K562 (cell line): Measurements from ENCODE around the gene BRPF1. TPM values are rescaled to one million over a fixed set of nuclear protein-coding genes. Genes with fewer than 3 reads are reported as not detected.

Experiments used
- ATAC-seq: fragments of 200-7000 bp; cut with Tn5 transposase; 3 replicates; pipeline ENCODE4 v1.9.1; 2020; ENCODE audit warnings: moderate library complexity
- BruUV-seq: library from RNA; stranded (reverse); fragments of 400-500 nt; replicated peaks from 2 replicates; lab custom pipeline; 2021; lab: Mats Ljungman, UMichigan
- CTCF ChIA-PET: fragments of 300-600 bp; formaldehyde crosslinking; extraction: SDS; loops from one replicate; lab custom pipeline; 2021; ENCODE audit warnings: low intra/inter-chr PET ratio; lab: Yijun Ruan, JAX
- POLR2A ChIA-PET: fragments of 300-600, 350-650 bp; sonication (Branson Sonifier 250); formaldehyde crosslinking; extraction: SDS; loops from one replicate; lab custom pipeline; 2021; ENCODE audit warnings: antibody characterized with exemption, inconsistent platforms; lab: Yijun Ruan, JAX
- DNase-seq, 4 experiments: peaks; one replicate each; pipeline versions ENCODE4 v3.0.0 to v3.0.0-alpha.2; 2011 to 2018; ENCODE audit warnings: low spot score in 3 of 4, mixed read lengths in 3 of 4; ENCODE audit errors: extremely low read depth in 1 of 4
- FAIRE-seq: peaks from 2 replicates; lab custom pipeline; 2011; peaks lifted over from hg19 to GRCh38; lab: Jason Lieb, UNC
- H2AFZ ChIP-seq: 2 replicates; pipeline ENCODE4 v1.6.0; 2011; ENCODE audit warnings: low read depth, low read length, control low read depth, inconsistent platforms
- H3K27ac ChIP-seq: fragments of 200-600 bp; 3 replicates; pipeline ENCODE4 v1.8.0; 2011; ENCODE audit warnings: low read depth, mild to moderate bottlenecking, control low read depth, inconsistent platforms, low read length, moderate library complexity, mixed read lengths; ENCODE audit errors: extremely low read depth
- H3K27me3 ChIP-seq, 2 experiments: fragments of 300-600 bp in 1 of 2; 2 replicates in 1 of 2; 3 replicates in 1 of 2; pipeline versions ENCODE4 v1.6.0 to v1.8.0; 2011; ENCODE audit warnings: inconsistent platforms in 2 of 2, low read length in 2 of 2, mild to moderate bottlenecking in 1 of 2, mixed read lengths in 1 of 2, moderate library complexity in 1 of 2; ENCODE audit not compliant: control insufficient read depth in 2 of 2, insufficient read depth in 2 of 2
- H3K36me3 ChIP-seq: fragments of 300-600 bp; 3 replicates; pipeline ENCODE4 v1.8.0; 2011; ENCODE audit warnings: mild to moderate bottlenecking, low read length, inconsistent platforms; ENCODE audit not compliant: control insufficient read depth, insufficient read depth
- H3K4me1 ChIP-seq, 2 experiments: fragments of 200-600 bp in 1 of 2; replicated peaks in 1 of 2; 2 replicates in 1 of 2; 3 replicates in 1 of 2; pipeline versions ENCODE4 v1.5.1 to v1.8.0; 2011; ENCODE audit warnings: inconsistent platforms in 2 of 2, low read length in 2 of 2, mild to moderate bottlenecking in 1 of 2, mixed read lengths in 1 of 2, moderate library complexity in 1 of 2; ENCODE audit not compliant: control insufficient read depth in 2 of 2, insufficient read depth in 2 of 2
- H3K4me2 ChIP-seq: 2 replicates; pipeline ENCODE4 v1.6.1; 2011; ENCODE audit warnings: low read length, control low read depth, inconsistent platforms, mixed read lengths; ENCODE audit not compliant: insufficient read depth
- H3K4me3 ChIP-seq: fragments of 200-600 bp; sonication (generic), shearing (Covaris generic); 2 replicates; pipeline ENCODE4 v1.5.1; 2016; ENCODE audit warnings: control low read depth, inconsistent platforms
- H3K79me2 ChIP-seq: fragments of 200-600 bp; 3 replicates; pipeline ENCODE4 v1.8.0; 2011; ENCODE audit warnings: low read length, inconsistent platforms; ENCODE audit not compliant: control insufficient read depth, insufficient read depth
- H3K9ac ChIP-seq, 2 experiments: 2 replicates each; pipeline versions ENCODE4 v1.6.0 to v1.6.1; 2011; ENCODE audit warnings: low read depth in 2 of 2, low read length in 2 of 2, control low read depth in 1 of 2, inconsistent platforms in 1 of 2, mild to moderate bottlenecking in 1 of 2, mixed read lengths in 1 of 2; ENCODE audit not compliant: insufficient read depth in 1 of 2
- H3K9me1 ChIP-seq: one replicate; pipeline ENCODE4 v1.6.0; 2011; ENCODE audit warnings: inconsistent platforms, mild to moderate bottlenecking, low read length, moderate library complexity; ENCODE audit not compliant: control insufficient read depth, insufficient read depth
- H3K9me3 ChIP-seq: replicated peaks from 2 replicates; pipeline ENCODE4 v1.5.1; 2011; ENCODE audit warnings: low read depth, low read length, inconsistent platforms; ENCODE audit not compliant: control insufficient read depth, insufficient read depth
- H4K20me1 ChIP-seq: replicated peaks from 2 replicates; pipeline ENCODE4 v1.6.1; 2011; ENCODE audit warnings: low read length, inconsistent platforms, mixed read lengths; ENCODE audit not compliant: control insufficient read depth, insufficient read depth
- NUFIP1 ChIP-seq: fragments of 450-650 bp; IDR thresholded peaks from 2 replicates; pipeline ENCODE4 v1.6.1; 2018; ENCODE audit not compliant: partially characterized antibody
- ZNF311 ChIP-seq: fragments of 250-450 bp; sonication (Bioruptor Pico); IDR thresholded peaks from 2 replicates; pipeline ENCODE4 v1.4.0; 2020; ENCODE audit warnings: mild to moderate bottlenecking, moderate library complexity
- WGBS: fragments of 100-300 bp; shearing (Covaris generic); methylation state at CpG from one replicate; pipeline ENCODE4 v1.1.6; 2016; ENCODE audit warnings: low coverage, mixed read lengths; ENCODE audit not compliant: insufficient coverage; ENCODE audit errors: missing lambda C conversion rate; 5-methylcytosine and 5-hydroxymethylcytosine counted together
- in situ Hi-C: fragments of 300-500 bp; cut with MboI; formaldehyde crosslinking; loops from 4 replicates; pipeline ENCODE4 v1.15.0; 2018; ENCODE audit warnings: inconsistent platforms, mixed read lengths
- intact Hi-C: fragments of 100-400 bp; cut with micrococcal nuclease; formaldehyde crosslinking; loops from 2 replicates; pipeline ENCODE4 v1.14.2; 2022
- polyA plus RNA-seq, 8 experiments: library from polyadenylated mRNA; depleted of rRNA in 4 of 8; stranded (reverse) in 5 of 8; unstranded in 3 of 8; fragments of >200 nt; fragmentation: Nextera tagmentation in 2 of 8; fragmentation: Illumina TruSeq in 1 of 8; extraction: Ambion mirVana in 2 of 8; extraction: Trizol in 1 of 8; gene quantifications; 2 replicates each; pipeline versions ENCODE4 v1.2.1 to v1.2.3, GENCODE V29; 2011 to 2014; ENCODE audit warnings: inconsistent platforms in 1 of 8, missing spikeins in 1 of 8
- total RNA-seq, 7 experiments: library from RNA; depleted of rRNA in 6 of 7; stranded (reverse); fragments of >200 nt in 6 of 7; fragmentation: Illumina TruSeq in 2 of 7; extraction: Trizol in 2 of 7; gene quantifications; 2 replicates each; pipeline versions ENCODE4 v1.2.1 to v1.2.3, GENCODE V29; 2011 to 2021; ENCODE audit warnings: low replicate concordance in 1 of 7
- TF ChIP-seq, protein P1 (sequence below), 2 experiments: fragments of 450-650 bp in 1 of 2; sonication (generic) in 1 of 2; formaldehyde crosslinking; conservative IDR thresholded peaks; 2 replicates each; pipeline versions ENCODE4 v1.4.0 to v1.8.1; 2020 to 2022; ENCODE audit warnings: mild to moderate bottlenecking in 1 of 2, missing genetic modification reagents in 1 of 2
- TF ChIP-seq, protein P2 (sequence below), 3 experiments: IDR thresholded peaks in 2 of 3; conservative IDR thresholded peaks in 1 of 3; 2 replicates each; pipeline ENCODE4 v1.5.1; 2011 to 2012; ENCODE audit warnings: low read length in 3 of 3, mild to moderate bottlenecking in 3 of 3, control low read depth in 2 of 3, improper control_type of control experiment in 1 of 3, inconsistent platforms in 1 of 3, low read depth in 1 of 3, mixed read lengths in 1 of 3, moderate library complexity in 1 of 3; ENCODE audit not compliant: insufficient read depth in 2 of 3
- TF ChIP-seq, protein P3 (sequence below): conservative IDR thresholded peaks from 2 replicates; pipeline ENCODE4 v1.6.1; 2011; ENCODE audit warnings: low read depth, mild to moderate bottlenecking, low read length; ENCODE audit not compliant: control insufficient read depth

BRPF1 gene
- total and polyA plus RNA-seq, 9 of the 15 experiments (the other 6 are each of a cell fraction or from before 2014, with no cell fraction given), result 1.1 to 40.2 (median 23.5) TPM

DNA sequence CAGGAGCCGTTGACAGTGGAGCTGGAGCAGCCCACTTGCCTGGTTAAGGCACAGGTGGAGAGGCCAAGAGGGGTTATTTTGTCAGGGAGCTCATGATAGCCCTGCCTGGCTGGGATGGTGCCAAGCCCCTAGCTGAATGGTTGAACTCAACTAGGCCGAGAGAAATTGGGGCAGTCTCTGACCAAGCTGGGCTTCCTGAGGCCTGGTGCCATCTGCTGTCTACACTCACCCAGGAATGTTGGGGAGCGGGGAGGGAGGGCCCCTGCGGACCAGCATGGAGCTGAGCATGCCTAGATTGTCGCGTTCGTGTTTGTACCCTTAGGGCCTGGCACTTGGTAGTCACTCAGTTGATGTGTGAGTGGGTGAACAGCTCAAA, 1.2 kb downstream of the BRPF1 start:
- H3K36me3 ChIP-seq, result peaks cover 48% of the 10 kb centered on the region
- WGBS, result 35% methylated on average over 7 of the region's 7 CpGs
- no peak for FAIRE-seq
- POLR2A ChIA-PET, result interaction anchor here (0.7 to 5.9 kb wide), 13 partner anchors 9 to 379 kb away, joined by 3 to 60 read pairs (median 4); partner anchors contain the start of gene OGG1
- H3K4me1 ChIP-seq, result peaks cover 23 to 29% of the 10 kb centered on the region in 2 experiments; a peak in 4 of 5 replicates
- H2AFZ ChIP-seq, result no peak overlapping the region
- peaks cover 53% of the 10 kb centered on the region for H3K79me2 ChIP-seq
- H3K9me1 ChIP-seq, result no peaks in the 10 kb centered on the region
- in situ Hi-C loops (no loop called here), intact Hi-C loops (no loop called here)
- peak overlapping the region; percentile 99 to 100 for H3K9ac ChIP-seq
- no peaks in the 10 kb centered on the region for H3K9me3 ChIP-seq
- peak overlapping the region; percentile 91 for H3K4me2 ChIP-seq
- CTCF ChIA-PET, result no interaction called here
- DNase-seq, result peak in 1 of 4 experiments; percentile 18
- peak overlapping the region; percentile 93 for H3K4me3 ChIP-seq
- H4K20me1 ChIP-seq, result peaks cover 18% of the 10 kb centered on the region
- TF ChIP-seq, protein P1, sequence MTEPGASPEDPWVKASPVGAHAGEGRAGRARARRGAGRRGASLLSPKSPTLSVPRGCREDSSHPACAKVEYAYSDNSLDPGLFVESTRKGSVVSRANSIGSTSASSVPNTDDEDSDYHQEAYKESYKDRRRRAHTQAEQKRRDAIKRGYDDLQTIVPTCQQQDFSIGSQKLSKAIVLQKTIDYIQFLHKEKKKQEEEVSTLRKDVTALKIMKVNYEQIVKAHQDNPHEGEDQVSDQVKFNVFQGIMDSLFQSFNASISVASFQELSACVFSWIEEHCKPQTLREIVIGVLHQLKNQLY (CRISPR knock-in tag; conservative IDR thresholded peaks at IDR 0.05), result 0 out of 4 replicates have a peak, but pooled peaks of 1 of the 2 experiments have one; percentile 42
- TF ChIP-seq ZNF311 (CRISPR knock-in tag) (no peak), NUFIP1 (no peak)
- TF ChIP-seq, protein P2, sequence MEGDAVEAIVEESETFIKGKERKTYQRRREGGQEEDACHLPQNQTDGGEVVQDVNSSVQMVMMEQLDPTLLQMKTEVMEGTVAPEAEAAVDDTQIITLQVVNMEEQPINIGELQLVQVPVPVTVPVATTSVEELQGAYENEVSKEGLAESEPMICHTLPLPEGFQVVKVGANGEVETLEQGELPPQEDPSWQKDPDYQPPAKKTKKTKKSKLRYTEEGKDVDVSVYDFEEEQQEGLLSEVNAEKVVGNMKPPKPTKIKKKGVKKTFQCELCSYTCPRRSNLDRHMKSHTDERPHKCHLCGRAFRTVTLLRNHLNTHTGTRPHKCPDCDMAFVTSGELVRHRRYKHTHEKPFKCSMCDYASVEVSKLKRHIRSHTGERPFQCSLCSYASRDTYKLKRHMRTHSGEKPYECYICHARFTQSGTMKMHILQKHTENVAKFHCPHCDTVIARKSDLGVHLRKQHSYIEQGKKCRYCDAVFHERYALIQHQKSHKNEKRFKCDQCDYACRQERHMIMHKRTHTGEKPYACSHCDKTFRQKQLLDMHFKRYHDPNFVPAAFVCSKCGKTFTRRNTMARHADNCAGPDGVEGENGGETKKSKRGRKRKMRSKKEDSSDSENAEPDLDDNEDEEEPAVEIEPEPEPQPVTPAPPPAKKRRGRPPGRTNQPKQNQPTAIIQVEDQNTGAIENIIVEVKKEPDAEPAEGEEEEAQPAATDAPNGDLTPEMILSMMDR (IDR thresholded peaks at IDR 0.05 in 2 of 3, conservative IDR thresholded peaks at IDR 0.05 in 1 of 3; ENCODE audit: insufficient read depth in 2 of 3, low read depth in 1 of 3, low read length in 3 of 3), result 0 out of 6 replicates have a peak, but pooled peaks of 1 of the 3 experiments have one; percentile 2
- TF ChIP-seq, protein P3, sequence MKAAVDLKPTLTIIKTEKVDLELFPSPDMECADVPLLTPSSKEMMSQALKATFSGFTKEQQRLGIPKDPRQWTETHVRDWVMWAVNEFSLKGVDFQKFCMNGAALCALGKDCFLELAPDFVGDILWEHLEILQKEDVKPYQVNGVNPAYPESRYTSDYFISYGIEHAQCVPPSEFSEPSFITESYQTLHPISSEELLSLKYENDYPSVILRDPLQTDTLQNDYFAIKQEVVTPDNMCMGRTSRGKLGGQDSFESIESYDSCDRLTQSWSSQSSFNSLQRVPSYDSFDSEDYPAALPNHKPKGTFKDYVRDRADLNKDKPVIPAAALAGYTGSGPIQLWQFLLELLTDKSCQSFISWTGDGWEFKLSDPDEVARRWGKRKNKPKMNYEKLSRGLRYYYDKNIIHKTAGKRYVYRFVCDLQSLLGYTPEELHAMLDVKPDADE, result peak; percentile 57; the same call in 1 of the 2 replicates
- no peaks in the 10 kb centered on the region for H3K27me3 ChIP-seq
- H3K27ac ChIP-seq, result peak overlapping the region; percentile 100; the same call in 2 of the 3 replicates
- BruUV-seq, result TSS peak; percentile 45
- ATAC-seq, result no peak
